Osteocyte (in vitro differentiated cells): ENCODE results near the gene SNAP23. TPM values are rescaled to one million over a fixed set of nuclear protein-coding genes. Genes with fewer than 3 reads are reported as not detected.

Experiments used
- DNase-seq: peaks from one replicate; pipeline ENCODE4 v3.0.0; 2021; ENCODE audit warnings: mixed read lengths; ENCODE audit not compliant: unreplicated experiment; ENCODE audit errors: extremely low spot score
- H3K27ac Mint-ChIP-seq: one replicate; pipeline ENCODE4 v1.8.0; 2021; ENCODE audit warnings: mild to moderate bottlenecking, mixed read lengths; ENCODE audit not compliant: unreplicated experiment
- H3K27me3 Mint-ChIP-seq: one replicate; pipeline ENCODE4 v1.8.0; 2021; ENCODE audit warnings: mixed read lengths; ENCODE audit not compliant: unreplicated experiment
- H3K36me3 Mint-ChIP-seq: one replicate; pipeline ENCODE4 v1.8.0; 2021; ENCODE audit warnings: mixed read lengths; ENCODE audit not compliant: unreplicated experiment
- H3K4me1 Mint-ChIP-seq: one replicate; pipeline ENCODE4 v1.8.0; 2021; ENCODE audit warnings: mixed read lengths; ENCODE audit not compliant: unreplicated experiment
- H3K4me3 Mint-ChIP-seq: one replicate; pipeline ENCODE4 v1.8.0; 2021; ENCODE audit warnings: mild to moderate bottlenecking, moderate library complexity, mixed read lengths; ENCODE audit not compliant: unreplicated experiment
- H3K9me3 Mint-ChIP-seq: one replicate; pipeline ENCODE4 v1.8.0; 2021; ENCODE audit warnings: mixed read lengths; ENCODE audit not compliant: unreplicated experiment
- total RNA-seq: library from RNA; stranded (reverse); gene quantifications from 2 replicates; pipeline ENCODE4 v1.2.1, GENCODE V29; 2021
- TF ChIP-seq, protein P1 (sequence below): fragments of 200-600 bp; sonication (generic); IDR thresholded peaks from 2 replicates; pipeline ENCODE4 v1.5.0; 2021; ENCODE audit warnings: antibody characterized with exemption, mild to moderate bottlenecking, moderate library complexity

SNAP23 gene
- total RNA-seq, 1 donor from 2014 or later: 72.7 TPM

DNA sequence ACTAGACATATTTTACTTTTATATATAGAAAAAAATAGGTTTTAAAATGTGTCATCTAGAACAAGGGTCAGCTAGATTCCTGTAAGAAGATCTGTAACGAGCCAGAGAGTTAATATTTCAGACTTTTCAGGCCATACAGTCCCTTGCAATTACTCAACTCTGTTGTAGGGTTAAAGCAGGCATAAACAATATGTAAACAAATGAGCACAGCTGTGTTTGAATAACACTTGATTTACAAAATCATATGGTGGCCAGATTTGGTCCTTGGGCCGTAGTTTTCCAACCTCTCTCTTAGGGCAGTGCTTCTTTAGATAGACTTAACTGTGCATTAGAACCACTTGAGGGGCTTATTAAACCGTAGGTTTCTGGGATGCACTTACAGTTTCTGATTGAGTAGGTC lies 33.5 kb downstream of the SNAP23 start:
- no peak overlapping the region for H3K4me3 Mint-ChIP-seq
- H3K4me1 Mint-ChIP-seq: no peaks in the 10 kb centered on the region
- no peaks in the 10 kb centered on the region for H3K27me3 Mint-ChIP-seq
- no peak overlapping the region for H3K27ac Mint-ChIP-seq
- H3K36me3 Mint-ChIP-seq: peaks cover 37% of the 10 kb centered on the region
- no peak for DNase-seq
- TF ChIP-seq, protein P1, sequence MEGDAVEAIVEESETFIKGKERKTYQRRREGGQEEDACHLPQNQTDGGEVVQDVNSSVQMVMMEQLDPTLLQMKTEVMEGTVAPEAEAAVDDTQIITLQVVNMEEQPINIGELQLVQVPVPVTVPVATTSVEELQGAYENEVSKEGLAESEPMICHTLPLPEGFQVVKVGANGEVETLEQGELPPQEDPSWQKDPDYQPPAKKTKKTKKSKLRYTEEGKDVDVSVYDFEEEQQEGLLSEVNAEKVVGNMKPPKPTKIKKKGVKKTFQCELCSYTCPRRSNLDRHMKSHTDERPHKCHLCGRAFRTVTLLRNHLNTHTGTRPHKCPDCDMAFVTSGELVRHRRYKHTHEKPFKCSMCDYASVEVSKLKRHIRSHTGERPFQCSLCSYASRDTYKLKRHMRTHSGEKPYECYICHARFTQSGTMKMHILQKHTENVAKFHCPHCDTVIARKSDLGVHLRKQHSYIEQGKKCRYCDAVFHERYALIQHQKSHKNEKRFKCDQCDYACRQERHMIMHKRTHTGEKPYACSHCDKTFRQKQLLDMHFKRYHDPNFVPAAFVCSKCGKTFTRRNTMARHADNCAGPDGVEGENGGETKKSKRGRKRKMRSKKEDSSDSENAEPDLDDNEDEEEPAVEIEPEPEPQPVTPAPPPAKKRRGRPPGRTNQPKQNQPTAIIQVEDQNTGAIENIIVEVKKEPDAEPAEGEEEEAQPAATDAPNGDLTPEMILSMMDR: no peak
- H3K9me3 Mint-ChIP-seq: no peaks in the 10 kb centered on the region

DNA sequence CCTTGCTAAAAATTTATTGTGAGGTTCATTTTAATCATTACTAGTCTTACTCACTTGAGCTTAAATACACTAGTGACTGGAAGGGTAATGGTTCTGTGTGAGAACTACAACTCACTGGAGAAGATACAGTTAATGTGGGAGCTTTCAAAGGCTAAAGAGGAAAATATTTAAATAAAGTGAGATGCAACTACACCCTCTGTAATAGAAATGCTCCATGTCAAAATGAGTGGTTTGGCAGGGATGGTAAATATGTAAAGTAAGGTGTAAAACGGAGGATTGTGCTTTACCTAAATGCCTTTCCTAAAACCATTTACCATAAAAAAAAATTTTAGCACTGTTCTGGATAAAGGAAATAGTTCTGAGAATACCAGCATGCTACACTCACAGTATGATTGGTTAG lies 37.8 kb downstream of the SNAP23 start:
- no peak overlapping the region for H3K27ac Mint-ChIP-seq
- no peak overlapping the region for H3K4me3 Mint-ChIP-seq
- TF ChIP-seq, protein P1: no peak
- peaks cover 38% of the 10 kb centered on the region for H3K36me3 Mint-ChIP-seq
- no peaks in the 10 kb centered on the region for H3K27me3 Mint-ChIP-seq
- no peaks in the 10 kb centered on the region for H3K4me1 Mint-ChIP-seq
- no peak for DNase-seq
- H3K9me3 Mint-ChIP-seq: no peaks in the 10 kb centered on the region

DNA sequence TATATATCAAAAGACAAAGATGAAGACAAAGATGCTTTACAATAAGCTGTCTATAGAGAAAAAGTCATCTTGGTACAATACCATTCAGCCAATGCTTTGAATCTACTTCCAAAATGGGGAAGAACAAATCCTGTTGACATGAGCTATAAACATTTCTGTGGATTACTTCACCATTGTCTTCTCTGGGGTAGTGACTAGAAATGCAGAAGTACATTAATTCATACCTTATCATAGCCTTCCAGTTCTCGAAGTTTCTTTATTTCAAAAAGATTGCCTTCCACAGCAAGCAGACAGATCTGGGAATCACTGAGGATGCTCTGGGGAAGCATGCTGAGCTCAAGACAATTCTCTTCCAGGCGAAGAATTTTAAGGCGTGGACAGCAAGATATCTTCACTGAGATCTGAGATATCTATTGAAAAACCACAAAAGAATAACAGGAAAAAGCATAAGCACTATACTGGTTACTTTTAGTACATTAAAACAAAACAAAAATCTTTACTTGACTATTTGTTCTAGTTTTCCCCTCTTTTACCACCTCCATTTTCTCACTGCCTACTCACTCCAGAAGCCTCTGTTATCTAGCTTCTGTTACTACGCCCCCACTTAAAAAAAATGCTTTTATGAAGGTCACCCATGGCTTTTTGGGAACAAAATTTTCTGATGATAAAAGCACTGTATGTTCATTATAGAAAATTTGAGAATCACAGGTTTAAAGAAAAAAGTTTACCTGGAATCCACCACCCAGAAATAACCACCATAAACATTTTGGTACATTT lies 49.6 kb downstream of the SNAP23 start:
- H3K4me3 Mint-ChIP-seq: no peak overlapping the region
- no peak for DNase-seq
- peaks cover 19% of the 10 kb centered on the region for H3K36me3 Mint-ChIP-seq
- no peak overlapping the region for H3K27ac Mint-ChIP-seq
- no peaks in the 10 kb centered on the region for H3K27me3 Mint-ChIP-seq
- H3K4me1 Mint-ChIP-seq: peaks cover 28% of the 10 kb centered on the region
- TF ChIP-seq, protein P1: no peak
- H3K9me3 Mint-ChIP-seq: no peaks in the 10 kb centered on the region

DNA sequence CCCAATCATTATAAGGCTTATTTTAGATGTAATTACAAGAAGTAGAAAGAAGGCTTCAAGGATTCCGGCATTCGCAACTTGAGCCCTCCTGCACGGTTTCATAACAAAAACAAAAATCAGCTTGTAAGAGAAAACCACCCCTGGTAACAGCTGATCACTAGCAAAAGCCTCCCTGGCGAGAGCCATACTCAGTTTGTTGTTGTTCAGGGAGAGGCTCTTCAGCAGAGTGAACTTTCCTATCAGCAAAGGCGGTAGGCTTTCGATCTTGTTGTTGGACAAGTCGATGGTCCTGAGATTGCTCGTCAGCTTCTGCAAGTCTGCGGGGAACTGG lies 52.4 kb downstream of the SNAP23 start:
- H3K27me3 Mint-ChIP-seq: no peaks in the 10 kb centered on the region
- peak overlapping the region; percentile 98 for H3K27ac Mint-ChIP-seq
- peaks cover 14% of the 10 kb centered on the region for H3K36me3 Mint-ChIP-seq
- TF ChIP-seq, protein P1: no peak
- DNase-seq: no peak
- no peaks in the 10 kb centered on the region for H3K9me3 Mint-ChIP-seq
- H3K4me3 Mint-ChIP-seq: peak overlapping the region; percentile 95
- peaks cover 29% of the 10 kb centered on the region for H3K4me1 Mint-ChIP-seq

DNA sequence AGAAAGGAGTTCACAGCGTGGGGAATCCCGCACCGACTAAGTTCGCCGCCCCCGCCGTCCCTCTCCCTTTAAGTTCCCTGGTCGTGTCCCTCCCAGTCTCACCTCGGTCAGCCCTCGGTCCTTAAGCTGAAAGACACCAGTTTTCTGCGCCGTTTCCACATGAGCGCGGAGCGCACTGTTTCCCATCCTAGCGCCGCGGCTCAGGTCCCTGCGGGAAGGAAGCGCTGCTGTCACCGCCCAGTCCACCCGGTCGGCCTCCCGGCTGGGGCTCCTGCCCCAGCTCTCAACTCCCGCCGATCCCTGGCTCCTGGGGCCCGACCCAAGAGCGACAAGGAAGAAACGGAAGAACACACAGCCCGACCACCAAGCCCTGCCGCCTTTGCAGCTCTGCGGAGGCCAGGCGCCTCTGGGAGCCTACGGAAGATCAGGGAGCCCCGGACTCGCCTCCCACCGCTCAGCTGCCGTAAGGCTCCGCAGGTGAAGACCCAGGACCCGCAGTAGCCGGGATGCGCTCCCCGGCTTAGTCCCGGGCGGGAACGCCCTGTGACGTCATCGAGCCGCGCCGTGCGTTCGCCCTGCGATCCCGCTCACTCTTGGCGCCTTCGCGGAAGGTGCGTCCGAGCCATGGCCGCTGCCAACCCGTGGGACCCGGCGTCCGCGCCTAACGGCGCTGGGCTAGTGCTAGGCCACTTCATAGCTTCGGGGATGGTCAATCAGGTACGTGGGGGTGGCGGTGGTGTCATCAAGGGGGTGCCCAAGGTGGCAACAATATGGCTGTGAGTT lies 53.0 kb downstream of the SNAP23 start, which contains the start of the genes HAUS2 and LRRC57:
TSS of gene HAUS2 (plus strand) at position 590 of the 783 bp plus-strand sequence. CDS start at position 625, 35 bp downstream.
TSS of gene LRRC57 (minus strand) at position 545 of the 783 bp plus-strand sequence. CDS start at position 186, 359 bp downstream.
- no peaks in the 10 kb centered on the region for H3K9me3 Mint-ChIP-seq
- H3K36me3 Mint-ChIP-seq: peaks cover 13% of the 10 kb centered on the region
- peak within 1 kb of the TSS; percentile 98 for H3K27ac Mint-ChIP-seq
- TF ChIP-seq, protein P1: no peak
- peaks cover 29% of the 10 kb centered on the region for H3K4me1 Mint-ChIP-seq
- H3K4me3 Mint-ChIP-seq: peak within 1 kb of the TSS; percentile 95
- H3K27me3 Mint-ChIP-seq: no peaks in the 10 kb centered on the region
- DNase-seq: peak; percentile 95
